Skin epidermis (tissue), 12 donors: ENCODE measurements around the gene FBXL4.
A peak's percentile ranks its signal among the peaks of the same experiment; 100 is the strongest.

ENCODE experiments used
- H3K27ac ChIP-seq, 21 experiments: fragments of 200-600 bp; sonication (generic) in 11 of 21; one replicate each; pipeline ENCODE4 v1.5.0; 2020; ENCODE audit warnings: mild to moderate bottlenecking in 3 of 21, inconsistent platforms in 2 of 21, moderate library complexity in 2 of 21
- H3K4me3 ChIP-seq, 7 experiments: fragments of 200-600 bp; sonication (generic) in 2 of 7; one replicate each; pipeline ENCODE4 v1.5.0; 2020; ENCODE audit warnings: inconsistent platforms in 2 of 7, mild to moderate bottlenecking in 2 of 7, moderate library complexity in 1 of 7

FBXL4 gene

GRCh38 chr6:98904096-98904495 lies 43.6 kb downstream of the FBXL4 start:
- Histone ChIP-seq H3K27ac (no peak overlapping the region), H3K4me3 (no peak overlapping the region)

- H3K4me3 ChIP-seq: no peak overlapping the region
- H3K27ac ChIP-seq: no peak overlapping the region
Observed at GRCh38 chr6:98900706-98901105, 47.0 kb downstream of the FBXL4 start.

DNA sequence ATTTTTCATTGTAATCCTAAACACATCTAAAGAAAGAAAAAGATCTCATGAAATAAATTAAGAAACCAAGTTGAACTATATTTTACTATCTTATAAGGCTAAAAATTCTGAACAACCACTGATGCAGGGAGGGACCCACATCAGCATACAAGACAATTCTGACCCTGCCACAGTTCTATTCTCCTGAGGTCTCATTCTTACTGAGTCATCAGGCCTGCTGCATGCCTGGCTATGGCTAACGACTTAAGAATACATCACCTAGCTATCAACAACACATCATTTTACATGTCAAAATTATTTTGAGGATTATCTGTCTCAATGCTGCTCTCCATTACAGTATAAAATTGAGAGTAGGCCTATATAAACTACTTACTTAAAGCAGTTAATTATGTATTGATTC lies 52.9 kb downstream of the FBXL4 start:
- no peak overlapping the region for H3K27ac ChIP-seq
- H3K4me3 ChIP-seq: no peak overlapping the region

DNA sequence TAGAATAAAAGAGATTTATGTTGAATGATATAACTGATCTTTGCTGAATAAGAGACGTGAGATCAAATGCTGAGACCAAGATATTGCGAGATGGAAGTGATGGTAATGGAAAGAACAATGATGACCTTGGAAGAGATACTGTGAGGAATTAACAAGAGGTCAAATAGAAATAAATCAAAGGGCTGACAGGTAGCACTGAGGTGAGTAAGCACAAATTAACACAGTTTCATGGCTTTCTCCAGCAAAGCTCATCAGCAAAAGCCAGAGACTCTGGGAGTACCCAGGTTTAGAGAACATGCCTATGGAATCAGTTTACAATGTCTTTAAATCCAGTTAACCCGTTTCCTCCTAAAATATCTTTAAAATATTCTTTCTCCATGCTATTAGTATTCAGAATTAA lies 60.1 kb downstream of the FBXL4 start:
- H3K4me3 ChIP-seq: no peak overlapping the region
- no peak overlapping the region for H3K27ac ChIP-seq

DNA sequence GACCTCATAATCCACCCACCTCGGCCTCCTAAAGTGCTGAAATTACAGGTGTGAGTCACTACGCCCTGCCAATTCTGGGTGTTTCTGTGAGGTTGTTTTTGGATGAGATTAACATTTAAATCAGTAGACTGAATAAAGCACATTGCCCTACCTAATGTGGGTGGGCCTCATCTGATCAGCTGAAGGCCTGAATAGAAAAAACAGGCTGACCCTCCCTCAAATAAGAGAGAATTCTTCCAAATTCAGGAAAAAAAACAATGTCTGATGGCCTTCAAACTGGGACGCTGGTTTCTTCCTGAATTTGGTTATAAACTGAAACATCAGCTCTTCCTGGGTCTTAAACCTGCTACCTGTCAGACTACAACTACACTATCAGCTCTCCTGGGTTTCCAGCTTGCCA lies 62.4 kb downstream of the FBXL4 start:
- H3K4me3 ChIP-seq: no peak overlapping the region

DNA sequence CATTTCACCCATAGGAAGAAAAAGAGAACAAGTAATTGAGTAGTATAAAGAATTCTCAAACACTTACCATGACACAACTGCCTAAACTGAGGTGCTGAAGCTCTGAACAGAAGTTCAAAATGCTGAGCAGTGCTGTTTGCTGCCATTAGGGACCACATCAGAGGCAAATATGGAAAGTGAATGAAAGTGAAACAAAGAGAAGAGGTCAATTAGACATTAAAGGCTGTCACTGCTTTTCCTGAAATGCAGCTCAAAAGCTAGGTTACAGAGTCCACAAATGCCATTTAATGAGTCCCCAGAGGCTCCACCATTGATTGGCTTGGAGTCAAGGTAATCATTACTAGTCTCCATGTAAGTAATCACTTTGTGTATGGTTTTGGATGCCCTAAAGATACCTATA lies 67.3 kb downstream of the FBXL4 start:
- Histone ChIP-seq H3K27ac (no peak overlapping the region), H3K4me3 (no peak overlapping the region)

More for the DNA sequence above, 62.4 kb downstream of the FBXL4 start:
- H3K27ac ChIP-seq: no peak overlapping the region

- H3K4me3 ChIP-seq: no peak overlapping the region
Observed at GRCh38 chr6:98877250-98877649, 70.5 kb downstream of the FBXL4 start.

DNA sequence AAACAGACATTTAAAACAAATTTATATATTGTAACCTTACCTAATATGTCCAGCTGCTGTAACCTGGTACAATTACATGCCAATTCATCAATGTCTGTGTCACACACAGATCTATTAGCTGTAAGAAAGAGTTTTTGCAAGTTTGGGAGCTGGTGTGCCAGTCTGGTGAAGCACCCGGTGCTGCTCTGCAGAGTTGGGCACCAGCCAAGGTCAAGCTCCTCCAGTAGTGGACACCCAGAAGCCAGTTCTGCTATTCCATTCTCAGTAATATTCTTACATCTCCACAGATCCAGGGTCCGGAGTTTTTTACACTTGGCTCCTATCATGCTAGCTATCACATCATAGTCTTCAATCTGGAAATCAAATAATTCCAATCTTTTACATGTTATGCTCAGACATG lies 72.4 kb downstream of the FBXL4 start:
- Histone ChIP-seq H3K4me3 (no peak overlapping the region), H3K27ac (no peak overlapping the region)

More at GRCh38 chr6:98877250-98877649, 70.5 kb downstream of the FBXL4 start:
- no peak overlapping the region for H3K27ac ChIP-seq

DNA sequence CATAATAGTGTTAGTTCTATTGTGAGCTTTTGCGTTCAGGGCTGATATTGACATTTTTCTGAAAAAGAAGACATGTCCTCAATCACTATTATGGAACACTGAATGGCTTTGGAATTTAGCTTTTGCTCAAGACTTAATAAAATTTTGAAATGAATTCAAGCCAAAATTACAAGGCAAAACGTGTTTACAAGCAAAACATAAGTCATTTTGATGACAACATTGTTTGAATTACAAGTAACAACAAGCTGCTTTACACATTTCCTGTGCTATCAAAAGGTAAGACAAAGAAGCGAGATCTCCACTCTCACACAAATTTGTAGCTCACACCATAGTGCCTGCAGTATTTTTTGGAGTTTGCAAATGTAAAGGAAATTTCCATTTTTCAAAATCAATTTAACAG lies 75.9 kb downstream of the FBXL4 start:
- H3K27ac ChIP-seq: no peak overlapping the region
- H3K4me3 ChIP-seq: no peak overlapping the region

GRCh38 chr6:98871057-98871456 lies 76.7 kb downstream of the FBXL4 start:
- Histone ChIP-seq H3K4me3 (no peak overlapping the region), H3K27ac (no peak overlapping the region)

- Histone ChIP-seq H3K4me3 (no peak overlapping the region), H3K27ac (no peak overlapping the region)
Observed at GRCh38 chr6:98864497-98864896, 83.2 kb downstream of the FBXL4 start.

DNA sequence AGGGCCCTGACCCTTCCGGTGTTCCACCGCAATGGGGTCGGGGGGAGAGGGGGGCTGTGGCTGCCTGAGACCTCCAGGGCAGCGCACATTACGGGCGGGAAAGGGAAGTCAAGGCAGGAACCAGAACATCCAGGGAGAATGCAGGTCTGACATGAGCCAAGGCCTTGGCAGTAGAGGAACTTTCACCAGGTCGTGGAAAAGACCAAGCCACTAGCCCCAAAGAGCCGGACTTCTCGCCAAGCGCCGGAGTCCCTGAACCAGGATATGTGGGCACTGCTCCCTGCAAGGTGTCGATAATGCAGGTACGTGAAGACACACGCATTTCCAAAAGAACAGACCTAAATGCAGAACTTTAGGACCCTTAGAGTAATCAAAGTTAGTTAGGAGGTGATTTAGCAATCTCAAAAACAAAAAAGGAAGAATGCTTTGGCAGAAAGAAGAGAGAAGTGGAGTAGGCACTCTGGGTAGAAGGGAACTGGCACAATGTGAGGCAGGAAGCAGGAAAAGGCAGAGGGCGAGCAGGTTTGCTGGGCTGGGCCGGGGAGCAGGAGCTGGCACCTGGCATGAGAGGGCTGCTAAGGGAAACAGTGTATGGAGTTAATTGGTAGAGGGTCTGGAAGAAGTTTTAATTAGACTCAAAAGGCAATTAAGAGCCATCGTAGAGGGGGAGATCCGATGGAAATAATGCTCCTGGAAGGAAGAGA lies 99.1 kb downstream of the FBXL4 start:
- Histone ChIP-seq H3K4me3 (no peak overlapping the region), H3K27ac (no peak overlapping the region)

GRCh38 chr6:98847779-98848538 lies 99.8 kb downstream of the FBXL4 start:
- peak overlapping the region in 2 of 7 experiments; percentile 8 to 17 for H3K4me3 ChIP-seq
- no peak overlapping the region for H3K27ac ChIP-seq

GRCh38 chr6:98847416-98847778 lies 100.3 kb downstream of the FBXL4 start:
- no peak overlapping the region for H3K27ac ChIP-seq
- no peak overlapping the region for H3K4me3 ChIP-seq

- H3K4me3 ChIP-seq: no peak overlapping the region
- no peak overlapping the region for H3K27ac ChIP-seq
Observed at GRCh38 chr6:98846021-98846380, 101.7 kb downstream of the FBXL4 start.

GRCh38 chr6:98845211-98846020 lies 102.3 kb downstream of the FBXL4 start:
- H3K27ac ChIP-seq: no peak overlapping the region
- peak overlapping the region in 5 of 7 experiments; percentile 1 to 14 (median 6) for H3K4me3 ChIP-seq

- H3K4me3 ChIP-seq: peak overlapping the region in 5 of 7 experiments; percentile 1 to 14 (median 6)
- H3K27ac ChIP-seq: no peak overlapping the region
Observed at GRCh38 chr6:98844244-98845210, 103.2 kb downstream of the FBXL4 start.

GRCh38 chr6:98843271-98844243 lies 104.2 kb downstream of the FBXL4 start:
- no peak overlapping the region for H3K27ac ChIP-seq
- H3K4me3 ChIP-seq: no peak overlapping the region
